GM12875 (cell line): Measurements from ENCODE around the gene CREB3L2.
"Not testable (repeated sequence)": the region's sequence is repeated elsewhere in the genome, so short reads cannot be mapped to it uniquely, and the experiment has no call there.

Experiments used
- H3K4me3 ChIP-seq: one replicate; pipeline ENCODE4 v1.5.1; 2011; ENCODE audit warnings: low read depth, low read length, control low read depth
- CTCF ChIP-seq: IDR thresholded peaks from 2 replicates; pipeline ENCODE4 v1.5.1; 2011; ENCODE audit warnings: low read depth, mild to moderate bottlenecking, control low read depth, inconsistent platforms, low read length, moderate library complexity, borderline replicate concordance; ENCODE audit not compliant: insufficient read depth

Gene CREB3L2

GRCh38 chr7:137985253-137985896, 16.5 kb downstream of the CREB3L2 start:
- no peak overlapping the region for H3K4me3 ChIP-seq
- no peak for TF ChIP-seq CTCF

DNA sequence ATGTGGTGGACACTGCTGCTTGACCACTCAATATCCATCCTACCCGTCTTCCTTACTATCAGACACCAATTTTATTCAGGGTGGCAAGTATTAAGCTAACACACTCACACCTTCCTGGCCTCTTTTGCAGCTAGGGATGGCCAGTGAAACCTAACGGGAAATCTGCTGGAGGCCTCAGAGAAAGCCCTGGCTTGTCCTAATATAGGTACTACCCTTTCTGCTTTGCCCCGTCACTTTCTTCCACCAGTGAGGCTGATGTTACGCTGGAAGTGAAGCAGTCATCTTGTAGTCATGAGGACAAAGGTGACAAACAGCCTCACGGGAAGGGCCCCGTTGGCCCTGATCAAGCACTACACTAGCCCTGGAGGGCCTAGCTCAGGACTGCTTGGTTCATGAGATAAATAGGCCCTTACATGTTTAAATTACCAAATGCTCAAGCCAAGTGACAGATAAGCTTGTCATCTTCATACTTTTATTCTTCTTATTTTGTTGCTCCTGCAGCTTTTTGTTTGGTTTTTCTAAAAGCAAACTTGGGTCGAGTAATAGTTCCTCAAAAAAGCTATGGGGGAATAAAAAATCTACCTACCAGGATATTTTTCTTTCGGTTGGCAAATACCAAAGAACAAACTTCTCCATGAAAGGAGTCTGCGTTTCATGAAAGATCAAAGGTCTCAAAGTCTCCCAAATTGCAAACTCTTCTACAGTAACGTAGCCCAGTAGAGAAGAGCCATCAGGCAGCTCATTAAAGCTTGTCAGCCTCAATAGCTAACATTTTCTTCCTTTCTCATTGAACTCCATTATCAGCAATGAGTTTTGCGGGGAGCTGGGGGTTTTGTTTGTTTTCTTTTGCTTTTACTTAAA, 17.5 kb downstream of the CREB3L2 start:
- TF ChIP-seq CTCF, result no peak
- H3K4me3 ChIP-seq, result no peak overlapping the region

DNA sequence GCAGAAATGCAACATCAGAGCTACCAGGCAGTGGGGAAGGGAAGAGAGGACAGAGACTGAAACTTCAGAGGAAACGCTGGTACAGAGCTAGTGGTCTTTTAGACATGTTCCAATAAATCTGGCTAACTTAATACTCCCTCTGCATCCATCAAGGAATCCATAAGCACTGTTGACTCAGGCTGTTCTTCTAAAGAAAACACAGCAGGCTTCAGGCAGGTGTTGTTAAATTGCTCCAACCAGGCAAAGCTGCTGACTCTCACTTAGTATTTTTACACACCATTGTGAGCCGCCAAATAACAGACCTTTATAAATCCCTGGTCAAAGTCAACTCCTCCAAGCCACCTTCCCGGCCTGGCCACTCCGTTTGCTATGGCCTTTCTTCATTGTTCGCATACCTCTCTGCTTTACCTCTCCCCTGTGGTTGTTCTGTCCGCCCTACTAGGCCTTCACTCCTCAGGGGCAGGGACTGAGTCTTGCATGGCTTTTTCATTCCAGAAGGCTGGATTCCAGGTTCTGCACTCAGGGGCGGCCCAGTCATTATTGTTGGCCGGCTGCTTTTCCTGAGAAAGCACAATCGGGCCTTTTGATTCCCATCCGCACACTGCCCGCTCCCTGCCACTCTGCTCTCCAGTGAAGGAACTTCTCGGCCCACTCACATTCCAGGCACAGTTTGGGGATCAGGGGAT, 18.4 kb downstream of the CREB3L2 start:
- no peak for TF ChIP-seq CTCF
- H3K4me3 ChIP-seq, result no peak overlapping the region

GRCh38 chr7:137982394-137982793, 19.5 kb downstream of the CREB3L2 start:
- not testable (repeated sequence) for H3K4me3 ChIP-seq

DNA sequence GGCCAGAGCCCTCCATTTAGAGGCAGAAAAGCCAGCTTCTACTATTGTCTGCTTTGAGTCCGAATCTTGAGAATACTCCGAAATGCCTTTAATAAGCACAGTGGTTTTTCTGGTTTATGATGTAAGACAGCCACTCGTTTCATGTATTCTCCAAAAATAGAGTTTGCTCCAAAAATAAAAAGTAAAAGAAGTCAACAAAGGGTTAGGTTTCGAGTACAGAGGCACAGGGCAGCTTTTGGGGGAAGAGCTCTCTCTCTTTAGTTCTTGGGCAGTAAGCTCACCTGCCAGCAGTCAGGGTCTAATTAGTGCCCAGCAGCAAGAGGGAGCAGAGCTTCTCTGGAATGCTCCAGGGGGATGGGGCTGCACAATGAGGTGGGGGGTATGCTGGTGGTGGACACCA, 20.2 kb downstream of the CREB3L2 start:
- TF ChIP-seq CTCF, result no peak
- H3K4me3 ChIP-seq, result no peak overlapping the region

- no peak overlapping the region for H3K4me3 ChIP-seq
- no peak for TF ChIP-seq CTCF
Observed at GRCh38 chr7:137981175-137981574, 20.7 kb downstream of the CREB3L2 start.

DNA sequence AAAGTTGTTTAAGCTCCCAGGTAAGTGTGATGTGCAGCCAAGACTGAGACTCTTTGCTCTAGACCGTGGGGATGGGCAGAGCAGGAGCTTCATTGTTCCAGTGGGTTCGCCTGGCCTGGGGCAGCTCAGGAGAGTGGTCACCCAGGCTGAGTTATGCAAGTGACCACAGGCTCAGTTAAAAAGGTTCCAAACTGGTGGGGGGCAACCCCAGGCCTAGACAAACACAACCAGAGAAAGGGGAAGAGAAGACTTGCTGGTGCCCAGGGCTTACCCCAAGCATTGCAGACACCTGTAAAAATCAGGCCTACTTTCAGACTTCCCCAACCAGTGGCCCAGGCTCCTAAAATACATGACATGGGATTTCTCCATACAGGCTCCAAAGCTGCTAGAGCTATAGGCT, 21.6 kb downstream of the CREB3L2 start:
- H3K4me3 ChIP-seq, result no peak overlapping the region
- TF ChIP-seq CTCF, result no peak
